Inflammatory macrophage treated with lipopolysaccharide for 4 hours (primary cell): ENCODE measurements around the gene ARHGEF19.
"Not testable (repeated sequence)": the region's sequence is repeated elsewhere in the genome, so short reads cannot be mapped to it uniquely, and the experiment has no call there.

Experiments
- DNase-seq: peaks from one replicate; pipeline ENCODE4 v3.0.0-alpha.2; 2020

The ARHGEF19 gene

DNA sequence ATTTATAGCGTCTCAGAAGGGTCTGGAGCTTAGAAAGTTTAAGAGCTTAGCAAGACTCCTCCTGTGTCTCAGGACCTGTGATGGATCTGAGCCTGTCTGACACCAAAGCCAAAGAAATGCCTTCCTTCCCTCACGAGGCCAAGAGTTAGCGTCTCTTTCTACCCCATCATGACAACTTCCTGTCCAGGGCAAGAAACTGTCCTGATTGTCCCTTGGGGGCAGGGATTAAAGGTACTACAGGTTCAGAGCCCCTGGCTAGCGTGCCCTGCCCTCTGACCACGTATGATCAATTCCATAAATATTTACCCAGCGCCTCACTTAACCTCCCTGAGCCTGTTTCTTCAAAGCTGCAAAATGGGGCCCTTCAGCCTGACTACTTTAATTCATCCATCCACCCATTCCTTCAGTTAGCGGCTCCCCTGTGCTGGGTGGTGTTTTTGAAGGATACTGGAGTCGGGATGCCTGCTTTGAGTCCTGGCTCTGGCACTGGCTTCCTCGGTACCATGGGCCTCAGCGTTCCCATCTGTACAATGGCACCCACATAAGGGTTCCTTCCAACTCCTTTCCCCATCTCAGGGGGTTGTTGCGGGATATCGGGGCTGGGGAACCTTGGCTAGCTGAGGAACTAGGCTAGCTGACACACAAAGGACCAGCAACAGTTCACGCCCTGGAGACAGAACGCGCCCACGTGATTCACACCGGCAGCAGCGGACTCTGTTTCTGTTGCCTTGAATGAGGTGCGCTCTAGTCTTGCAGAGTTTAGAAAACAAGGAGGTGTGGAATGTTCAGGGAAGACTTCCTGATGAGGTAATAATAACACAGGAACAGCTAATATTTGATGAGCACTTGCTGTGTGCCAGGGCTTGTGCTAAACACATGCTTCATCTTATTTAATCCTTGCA lies 33.6 kb downstream of the ARHGEF19 start:
- no peak for DNase-seq

GRCh38 chr1:16177306-16177705 lies 35.1 kb downstream of the ARHGEF19 start:
- no peak for DNase-seq

DNA sequence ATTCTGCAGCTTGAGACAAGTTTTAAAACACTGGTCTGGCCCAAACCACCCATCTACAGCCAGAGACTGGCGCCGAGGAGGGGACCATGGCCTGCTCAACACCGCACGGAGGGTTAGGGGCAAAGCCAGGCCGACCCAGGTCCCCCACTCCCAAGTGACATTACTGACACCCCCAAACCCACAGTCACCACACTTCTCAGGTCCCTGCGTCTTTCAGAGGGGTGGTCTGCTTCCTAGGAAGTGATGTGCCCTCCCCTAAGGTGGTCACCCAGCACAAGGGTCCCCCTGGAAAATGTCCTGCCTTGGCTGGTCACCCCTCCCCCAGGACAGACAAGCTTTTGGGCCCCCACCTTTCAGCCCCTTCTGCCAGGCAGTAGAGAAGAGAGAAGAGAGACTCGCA lies 35.8 kb downstream of the ARHGEF19 start:
- DNase-seq, result no peak

- DNase-seq, result no peak
Measured at GRCh38 chr1:16175610-16176553, 36.6 kb downstream of the ARHGEF19 start.

- no peak for DNase-seq
Measured at GRCh38 chr1:16174886-16175598, 37.4 kb downstream of the ARHGEF19 start.

GRCh38 chr1:16174261-16174868 lies 38.1 kb downstream of the ARHGEF19 start:
- no peak for DNase-seq

DNA sequence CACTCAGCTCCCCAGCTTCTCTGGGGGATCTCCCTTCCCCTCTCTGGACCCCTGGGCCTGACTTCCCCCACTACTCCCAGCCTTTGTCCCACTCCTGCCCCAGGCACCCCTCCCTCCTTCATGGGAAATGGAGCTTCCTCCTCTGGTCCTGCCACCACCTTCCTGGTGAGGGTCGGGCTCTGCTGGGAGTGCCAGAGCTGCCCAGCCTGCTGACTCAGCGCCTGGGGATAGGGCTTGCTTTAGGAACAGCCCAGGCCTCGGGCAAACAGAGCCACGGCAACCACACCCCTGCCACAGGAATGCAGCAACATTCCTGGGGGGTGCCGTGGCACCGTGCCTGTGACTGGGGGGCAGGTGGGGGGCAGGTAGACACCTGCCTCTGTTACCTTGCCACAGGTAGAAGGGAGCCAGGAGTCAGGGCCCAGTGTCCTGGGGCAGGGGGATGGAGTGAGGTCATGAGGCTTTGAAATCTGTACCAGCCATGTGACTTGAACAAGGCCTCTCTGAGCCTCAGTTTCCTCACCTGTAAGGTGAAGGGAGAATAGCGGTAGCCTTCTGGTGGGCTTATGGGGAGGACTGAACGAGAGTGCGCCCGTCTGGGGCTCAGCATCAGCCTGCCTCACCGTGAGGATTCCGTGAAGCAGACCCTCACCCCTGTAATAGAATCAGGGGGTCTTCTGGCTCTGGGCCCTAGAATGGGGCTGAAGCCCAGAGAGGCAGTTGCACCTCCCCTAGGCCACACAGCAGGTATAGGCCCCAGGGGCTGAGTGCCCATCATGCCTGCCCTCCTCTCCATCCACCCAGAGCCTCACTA lies 38.8 kb downstream of the ARHGEF19 start:
- no peak for DNase-seq

GRCh38 chr1:16172964-16173446 lies 39.4 kb downstream of the ARHGEF19 start:
- peak; percentile 82 for DNase-seq

- DNase-seq, result no peak
Measured at GRCh38 chr1:16172218-16172830, 40.1 kb downstream of the ARHGEF19 start.

DNA sequence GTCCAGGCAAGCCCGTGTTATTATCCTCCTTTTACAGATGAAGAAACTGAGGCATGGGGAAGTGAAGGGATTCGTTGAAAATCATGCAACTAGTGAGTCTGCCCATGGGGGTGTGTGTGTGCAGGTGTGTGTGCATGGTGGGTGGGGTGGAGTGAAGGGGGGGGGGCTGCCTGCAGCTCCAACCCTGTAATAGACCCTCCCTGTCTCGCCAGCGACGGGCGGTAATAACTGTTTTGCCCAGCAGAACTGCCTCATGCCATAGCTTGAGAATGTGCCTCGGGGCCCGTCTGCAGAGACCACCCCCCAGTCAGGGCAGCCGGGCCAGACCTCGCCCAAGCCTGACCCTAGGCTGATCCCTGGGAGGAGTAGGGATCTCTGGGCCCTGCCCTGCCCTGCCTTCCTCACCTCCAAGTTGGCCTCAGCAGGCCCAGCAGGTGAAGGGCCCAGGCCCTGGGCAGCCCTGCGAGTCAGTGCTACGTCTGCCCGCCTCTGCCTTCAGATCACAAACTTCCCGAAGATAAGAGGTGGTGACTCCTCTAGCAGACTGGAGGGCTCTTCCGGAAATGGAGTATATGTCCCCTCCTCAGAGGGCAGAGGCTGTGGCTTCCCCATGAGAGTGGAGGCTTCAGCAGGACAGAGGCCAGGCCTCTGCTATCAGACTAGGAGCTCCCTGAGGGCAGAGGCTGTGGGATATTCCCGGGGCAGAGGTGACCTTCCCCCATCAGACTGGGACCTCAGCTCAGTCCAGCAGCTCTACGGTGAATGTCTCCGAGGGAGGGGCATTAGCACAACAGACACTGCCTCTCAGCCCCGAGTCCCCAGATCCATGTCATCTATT lies 40.9 kb downstream of the ARHGEF19 start:
- DNase-seq, result no peak

DNA sequence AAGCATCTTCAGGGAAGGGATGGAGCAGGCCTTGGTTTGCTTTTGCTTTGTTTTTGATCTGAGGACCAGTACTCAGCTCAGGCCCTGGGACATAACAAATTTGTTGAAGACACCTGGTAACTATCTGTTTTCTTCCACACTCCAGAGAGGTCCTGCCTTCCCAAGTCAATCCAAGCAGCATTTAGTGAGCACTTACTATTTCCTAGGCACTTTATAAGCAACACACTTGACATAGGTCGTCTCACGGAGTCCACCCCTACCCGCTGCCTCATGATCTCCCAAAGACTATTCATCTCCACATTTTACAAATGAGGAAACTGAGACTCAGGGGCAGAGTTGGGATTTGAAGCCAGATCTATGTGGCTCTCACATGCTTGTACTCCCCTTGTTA lies 42.2 kb downstream of the ARHGEF19 start:
- DNase-seq, result no peak

- no peak for DNase-seq
Measured at GRCh38 chr1:16168622-16169360, 43.7 kb downstream of the ARHGEF19 start.

DNA sequence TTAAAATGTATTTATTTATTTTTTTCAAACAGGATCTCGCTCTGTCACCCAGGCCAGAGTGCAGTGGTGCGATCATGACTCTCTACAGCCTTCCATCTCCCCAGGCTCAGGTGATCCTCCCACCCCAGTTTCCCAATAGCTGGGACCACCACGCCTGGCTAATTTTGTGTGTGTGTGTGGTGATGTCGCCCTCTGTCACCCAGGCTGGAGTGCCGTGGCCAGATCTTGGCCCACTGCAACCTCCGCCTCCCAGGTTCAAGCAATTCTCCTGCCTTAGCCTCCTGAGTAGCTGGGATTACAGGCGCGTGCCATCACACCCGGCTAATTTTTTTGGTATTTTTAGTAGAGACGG lies 44.3 kb downstream of the ARHGEF19 start:
- DNase-seq, result not testable (repeated sequence)

DNA sequence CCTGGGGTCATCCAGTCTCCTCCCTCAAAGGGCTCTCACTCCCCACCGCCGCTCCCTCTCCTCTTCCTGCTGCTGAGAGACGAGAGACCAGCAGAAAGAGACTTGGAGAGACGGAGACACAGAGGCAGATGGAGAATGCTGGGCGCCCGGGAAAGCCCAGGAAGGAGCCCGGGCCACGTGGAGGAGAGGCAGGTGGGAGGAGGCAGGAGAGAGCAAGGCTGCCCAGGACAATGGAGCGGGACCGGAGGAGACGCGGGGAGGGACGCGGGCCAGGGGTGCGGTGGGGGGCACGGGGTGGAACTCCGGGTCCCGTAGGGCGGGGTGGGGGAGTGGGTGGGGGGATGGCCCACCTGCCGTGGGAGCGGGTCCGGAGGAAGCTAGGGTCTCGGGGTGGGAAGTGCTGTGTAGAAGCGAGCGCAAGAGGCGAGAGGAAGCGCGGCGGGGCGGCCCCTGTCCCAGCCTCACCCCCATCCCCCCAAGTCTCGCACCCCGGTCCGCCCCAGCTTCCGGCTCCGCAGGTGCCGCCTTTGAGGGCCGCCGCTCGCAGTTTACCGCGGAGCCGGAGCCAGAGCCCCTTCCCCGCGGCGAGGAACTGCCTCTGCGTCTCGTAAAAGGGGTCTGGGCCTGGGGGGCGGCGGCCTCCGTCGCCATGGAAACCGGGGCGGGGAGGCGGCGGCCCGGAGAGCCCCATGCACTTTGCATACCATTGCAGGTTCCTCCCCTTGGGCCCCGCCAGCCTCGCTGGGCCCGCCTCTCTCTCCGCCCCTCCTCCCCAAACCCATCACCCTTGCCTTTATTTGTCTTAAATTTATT lies 44.9 kb downstream of the ARHGEF19 start:
- no peak for DNase-seq

DNA sequence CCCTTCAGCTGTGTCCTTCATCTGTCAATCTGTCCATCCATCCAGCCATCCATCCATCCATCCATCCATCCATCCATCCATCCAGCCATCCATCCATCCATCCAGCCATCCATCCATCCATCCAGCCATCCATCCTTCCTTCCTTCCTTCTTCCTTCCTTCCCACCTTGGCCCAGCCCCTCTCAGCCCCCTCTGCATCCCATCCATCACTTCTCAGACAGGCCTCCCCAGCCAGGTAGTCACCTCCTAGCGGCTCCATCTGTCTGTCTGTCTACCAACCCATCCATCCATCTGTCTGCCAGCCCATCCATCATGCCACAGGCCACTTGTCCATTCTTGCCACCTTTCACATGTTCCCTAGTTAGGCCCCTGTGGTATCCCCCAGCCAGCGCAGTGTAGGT lies 46.3 kb downstream of the ARHGEF19 start:
- DNase-seq, result no peak

DNA sequence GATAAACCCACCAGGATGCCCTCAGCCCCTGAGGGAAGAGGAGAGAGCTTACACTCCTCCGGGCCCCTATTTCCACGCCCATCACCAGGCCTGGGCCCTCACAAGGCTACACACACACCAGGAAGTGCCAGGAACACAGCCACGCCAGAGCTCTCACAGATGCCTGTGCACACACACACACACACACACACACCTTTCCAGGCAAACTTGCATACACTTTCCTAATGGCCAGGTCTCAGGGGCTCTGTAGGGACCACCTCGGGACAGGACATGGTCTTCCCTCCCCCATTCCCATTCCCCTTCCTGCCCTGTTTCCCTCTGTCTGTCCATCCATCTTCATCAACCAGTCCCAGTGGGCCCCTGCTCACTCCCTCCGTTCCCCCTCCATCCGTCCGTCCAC lies 46.9 kb downstream of the ARHGEF19 start:
- no peak for DNase-seq

DNA sequence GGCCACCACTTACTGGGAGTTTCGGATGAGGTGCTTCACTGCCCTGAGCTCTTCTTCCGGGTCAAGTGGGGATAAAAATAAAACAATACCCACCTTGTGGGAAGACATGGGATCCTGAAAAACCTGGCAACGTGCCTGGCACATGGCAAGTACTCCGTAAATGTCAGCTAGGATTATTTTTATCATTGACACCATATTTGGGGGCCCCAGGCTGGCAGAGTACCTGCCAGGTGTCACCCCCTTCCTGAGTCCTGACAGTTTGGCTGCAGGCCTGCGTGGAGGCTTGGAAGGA lies 47.4 kb downstream of the ARHGEF19 start:
- no peak for DNase-seq

DNA sequence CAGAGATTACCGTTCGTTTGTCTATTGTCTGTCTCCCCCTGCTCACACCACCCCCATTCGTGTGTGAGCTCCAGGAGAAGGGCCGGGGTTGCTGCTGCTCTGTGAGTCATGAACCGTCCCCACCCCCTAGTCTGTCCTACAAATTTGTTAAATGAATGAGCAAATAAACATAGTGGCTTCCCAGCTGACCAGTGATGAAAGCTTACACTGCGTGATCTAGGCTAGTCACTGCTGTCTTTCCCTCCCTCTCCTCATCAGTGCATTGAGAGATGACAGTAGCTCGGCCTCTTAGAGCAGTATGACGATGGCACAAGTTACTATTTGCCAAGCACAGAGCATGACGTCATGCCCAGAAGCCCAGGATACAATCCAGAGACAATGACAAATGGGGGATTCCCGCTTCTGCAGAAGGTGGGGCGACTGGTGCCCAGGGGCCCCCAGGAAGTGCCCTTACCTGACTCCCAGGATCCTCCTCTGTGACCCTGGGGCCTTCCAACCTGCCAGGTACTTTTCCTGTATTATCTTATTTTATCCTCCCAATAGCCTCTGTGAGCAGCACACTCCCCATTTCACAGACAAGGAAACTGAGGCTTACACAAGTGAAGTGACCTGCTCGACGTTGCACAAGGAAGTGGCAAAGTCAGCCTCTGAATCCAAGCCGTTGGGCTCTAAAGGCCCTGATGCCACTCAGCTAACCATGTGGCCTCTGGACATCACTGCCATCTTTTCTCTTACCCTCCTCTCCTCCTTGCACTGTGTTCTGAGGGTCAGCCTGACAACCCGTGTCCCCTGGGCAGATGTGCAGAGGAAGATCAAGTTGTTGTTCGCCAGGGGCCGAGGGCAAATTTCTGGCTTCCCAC lies 48.0 kb downstream of the ARHGEF19 start:
- DNase-seq, result peak; percentile 73
